B cell (primary cell): ENCODE results near the gene ST6GALNAC5.

Source experiments
- CTCF ChIP-seq: fragments of 200-600 bp; IDR thresholded peaks from one replicate; pipeline ENCODE4 v1.8.0; 2022; ENCODE audit warnings: antibody characterized with exemption, mild to moderate bottlenecking
- EZH2 ChIP-seq: IDR thresholded peaks from 2 replicates; pipeline ENCODE4 v1.6.1; 2012; ENCODE audit warnings: borderline replicate concordance, low read depth, mild to moderate bottlenecking, moderate library complexity, low read length; ENCODE audit not compliant: insufficient read depth, poor library complexity, severe bottlenecking

- TF ChIP-seq CTCF (no peak), EZH2 (no peak)
Measured at GRCh38 chr1:76959556-76959955, 92.3 kb downstream of the ST6GALNAC5 start.
